ENCODE measurements around the gene NCOR1. TPM values are rescaled to one million over a fixed set of nuclear protein-coding genes. Genes with fewer than 3 reads are reported as not detected.

The NCOR1 gene
- total RNA-seq, 1 donor from 2014 or later = 79.3 TPM

- DNase-seq (ENCODE audit: low read depth) = no peak
- Histone ChIP-seq H3K4me3 (ENCODE audit: low read depth, low read length) (no peak overlapping the region), H3K36me3 (ENCODE audit: control insufficient read depth, insufficient read depth, low read length) (peaks cover 3% of the 10 kb centered on the region), H3K27me3 (ENCODE audit: control insufficient read depth, insufficient read depth, low read length) (no peaks in the 10 kb centered on the region)
- no peak for TF ChIP-seq CTCF (IDR thresholded peaks at IDR 0.05; ENCODE audit: insufficient read depth, low read length, poor library complexity, severe bottlenecking)
These were observed 214.0 kb downstream of the NCOR1 start for GRCh38 chr17:16001226-16001897.

GRCh38 chr17:15999974-16000827 lies 215.1 kb downstream of the NCOR1 start:
- Histone ChIP-seq H3K27me3 (ENCODE audit: control insufficient read depth, insufficient read depth, low read length) (no peaks in the 10 kb centered on the region), H3K36me3 (ENCODE audit: control insufficient read depth, insufficient read depth, low read length) (peaks cover 2% of the 10 kb centered on the region), H3K4me3 (ENCODE audit: low read depth, low read length) (peak overlapping the region; percentile 66)
- TF ChIP-seq CTCF (IDR thresholded peaks at IDR 0.05; ENCODE audit: insufficient read depth, low read length, poor library complexity, severe bottlenecking) = no peak
- DNase-seq (ENCODE audit: low read depth) = no peak

GRCh38 chr17:15999141-15999973 lies 216.0 kb downstream of the NCOR1 start, which contains the start of the genes TTC19 and ZSWIM7:
TTC19 (plus strand) TSS chr17:15999824; CDS start chr17:15999849, 25 bp downstream.
ZSWIM7 (minus strand) TSS chr17:15999704; CDS start chr17:15999594, 110 bp downstream.
- no peaks in the 10 kb centered on the region for H3K27me3 ChIP-seq (ENCODE audit: control insufficient read depth, insufficient read depth, low read length)
- TF ChIP-seq CTCF (IDR thresholded peaks at IDR 0.05; ENCODE audit: insufficient read depth, low read length, poor library complexity, severe bottlenecking) = no peak

GRCh38 chr17:15998031-15998562 lies 217.2 kb downstream of the NCOR1 start:
- H3K4me3 ChIP-seq (ENCODE audit: low read depth, low read length) = no peak overlapping the region
- no peaks in the 10 kb centered on the region for H3K27me3 ChIP-seq (ENCODE audit: control insufficient read depth, insufficient read depth, low read length)
- peaks cover 2% of the 10 kb centered on the region for H3K36me3 ChIP-seq (ENCODE audit: control insufficient read depth, insufficient read depth, low read length)
- TF ChIP-seq CTCF (IDR thresholded peaks at IDR 0.05; ENCODE audit: insufficient read depth, low read length, poor library complexity, severe bottlenecking) = no peak
- DNase-seq (ENCODE audit: low read depth) = no peak

More at GRCh38 chr17:15999141-15999973, 216.0 kb downstream of the NCOR1 start, which contains the start of the genes TTC19 and ZSWIM7:
- Histone ChIP-seq H3K36me3 (ENCODE audit: control insufficient read depth, insufficient read depth, low read length) (peaks cover 2% of the 10 kb centered on the region), H3K4me3 (ENCODE audit: low read depth, low read length) (peak within 1 kb of the TSS; percentile 66)
- peak; percentile 66 for DNase-seq (ENCODE audit: low read depth)

- Histone ChIP-seq H3K27me3 (ENCODE audit: control insufficient read depth, insufficient read depth, low read length) (no peaks in the 10 kb centered on the region), H3K4me3 (ENCODE audit: low read depth, low read length) (no peak overlapping the region), H3K36me3 (ENCODE audit: control insufficient read depth, insufficient read depth, low read length) (peaks cover 2% of the 10 kb centered on the region)
- no peak for DNase-seq (ENCODE audit: low read depth)
- TF ChIP-seq CTCF (IDR thresholded peaks at IDR 0.05; ENCODE audit: insufficient read depth, low read length, poor library complexity, severe bottlenecking) = no peak
These were observed 219.0 kb downstream of the NCOR1 start for GRCh38 chr17:15996322-15996721.

Data from kidney epithelial cell (primary cell).